Measurements from ENCODE around the gene ZMAT3. TPM values are rescaled to one million over a fixed set of nuclear protein-coding genes. Genes with fewer than 3 reads are reported as not detected.
"Not testable (repeated sequence)": the region's sequence is repeated elsewhere in the genome, so short reads cannot be mapped to it uniquely, and the experiment has no call there.

The ZMAT3 gene
- total RNA-seq, 1 donor from 2014 or later = 12.4 TPM

GRCh38 chr3:179072100-179072438 is 460 bp upstream of the ZMAT3 start:
- peak; percentile 41 for DNase-seq
- intact Hi-C loops (cut with micrococcal nuclease) = no loop called here
- ATAC-seq = peak; percentile 46

- intact Hi-C loops (cut with micrococcal nuclease) = no loop called here
- ATAC-seq (no peak), DNase-seq (no peak)
Observed at GRCh38 chr3:179071027-179071322, 634 bp downstream of the ZMAT3 start.

GRCh38 chr3:179069762-179070390 is 1.7 kb downstream of the ZMAT3 start:
- no peak for ATAC-seq
- intact Hi-C loops (cut with micrococcal nuclease) = no loop called here

GRCh38 chr3:179068779-179069530 is 2.7 kb downstream of the ZMAT3 start:
- intact Hi-C loops (cut with micrococcal nuclease) = no loop called here
- no peak for DNase-seq
- ATAC-seq = no peak

More at GRCh38 chr3:179069762-179070390, 1.7 kb downstream of the ZMAT3 start:
- no peak for DNase-seq

- DNase-seq (no peak), ATAC-seq (no peak)
- intact Hi-C loops (cut with micrococcal nuclease) = no loop called here
Observed at GRCh38 chr3:179067839-179068238, 3.8 kb downstream of the ZMAT3 start.

GRCh38 chr3:179067291-179067690 is 4.3 kb downstream of the ZMAT3 start:
- ATAC-seq = no peak
- intact Hi-C loops (cut with micrococcal nuclease) = no loop called here
- DNase-seq = no peak

- intact Hi-C loops (cut with micrococcal nuclease) = no loop called here
- ATAC-seq (no peak), DNase-seq (no peak)
Observed at GRCh38 chr3:179063945-179064560, 7.6 kb downstream of the ZMAT3 start.

GRCh38 chr3:179056326-179056725 is 15.3 kb downstream of the ZMAT3 start:
- intact Hi-C loops (cut with micrococcal nuclease) = no loop called here
- ATAC-seq (no peak), DNase-seq (no peak)

GRCh38 chr3:179054565-179054964 is 17.0 kb downstream of the ZMAT3 start:
- ATAC-seq; DNase-seq; intact Hi-C loops (cut with micrococcal nuclease): not testable (repeated sequence)

GRCh38 chr3:179046497-179047353 is 24.9 kb downstream of the ZMAT3 start:
- DNase-seq (no peak), ATAC-seq (no peak)
- intact Hi-C loops (cut with micrococcal nuclease) = no loop called here

- intact Hi-C loops (cut with micrococcal nuclease) = no loop called here
- DNase-seq (no peak), ATAC-seq (peak; percentile 51)
Observed at GRCh38 chr3:179045719-179046402, 25.7 kb downstream of the ZMAT3 start.

GRCh38 chr3:179038899-179039251 is 32.7 kb downstream of the ZMAT3 start:
- ATAC-seq; DNase-seq; intact Hi-C loops (cut with micrococcal nuclease): not testable (repeated sequence)

GRCh38 chr3:179038216-179038898 is 33.3 kb downstream of the ZMAT3 start:
- DNase-seq = no peak
- no peak for ATAC-seq
- intact Hi-C loops (cut with micrococcal nuclease) = no loop called here

GRCh38 chr3:179037351-179037750 is 34.3 kb downstream of the ZMAT3 start:
- peak; percentile 95 for ATAC-seq
- DNase-seq = peak; percentile 64
- intact Hi-C loops (cut with micrococcal nuclease) = no loop called here

GRCh38 chr3:179036626-179037300 is 34.8 kb downstream of the ZMAT3 start:
- DNase-seq = no peak

GRCh38 chr3:179036226-179036625 is 35.4 kb downstream of the ZMAT3 start:
- intact Hi-C loops (cut with micrococcal nuclease) = no loop called here
- ATAC-seq (no peak), DNase-seq (no peak)

More at GRCh38 chr3:179036626-179037300, 34.8 kb downstream of the ZMAT3 start:
- no peak for ATAC-seq
- intact Hi-C loops (cut with micrococcal nuclease) = no loop called here

- intact Hi-C loops (cut with micrococcal nuclease) = no loop called here
- DNase-seq (no peak), ATAC-seq (no peak)
Observed at GRCh38 chr3:179035232-179035631, 36.4 kb downstream of the ZMAT3 start.

GRCh38 chr3:179033304-179033657 is 38.3 kb downstream of the ZMAT3 start:
- intact Hi-C loops (cut with micrococcal nuclease); ATAC-seq; DNase-seq: not testable (repeated sequence)

All from left ventricle myocardium superior (tissue), 1 donor.